SKM-1 (cell line): ENCODE measurements around the gene RPL13.
"Not testable (repeated sequence)": the region's sequence is repeated elsewhere in the genome, so short reads cannot be mapped to it uniquely, and the experiment has no call there.

Experiments
- DNase-seq: peaks from one replicate; lab custom pipeline; 2025; ENCODE audit not compliant: unreplicated experiment; lab: John Stamatoyannopoulos, UW

The RPL13 gene

DNA sequence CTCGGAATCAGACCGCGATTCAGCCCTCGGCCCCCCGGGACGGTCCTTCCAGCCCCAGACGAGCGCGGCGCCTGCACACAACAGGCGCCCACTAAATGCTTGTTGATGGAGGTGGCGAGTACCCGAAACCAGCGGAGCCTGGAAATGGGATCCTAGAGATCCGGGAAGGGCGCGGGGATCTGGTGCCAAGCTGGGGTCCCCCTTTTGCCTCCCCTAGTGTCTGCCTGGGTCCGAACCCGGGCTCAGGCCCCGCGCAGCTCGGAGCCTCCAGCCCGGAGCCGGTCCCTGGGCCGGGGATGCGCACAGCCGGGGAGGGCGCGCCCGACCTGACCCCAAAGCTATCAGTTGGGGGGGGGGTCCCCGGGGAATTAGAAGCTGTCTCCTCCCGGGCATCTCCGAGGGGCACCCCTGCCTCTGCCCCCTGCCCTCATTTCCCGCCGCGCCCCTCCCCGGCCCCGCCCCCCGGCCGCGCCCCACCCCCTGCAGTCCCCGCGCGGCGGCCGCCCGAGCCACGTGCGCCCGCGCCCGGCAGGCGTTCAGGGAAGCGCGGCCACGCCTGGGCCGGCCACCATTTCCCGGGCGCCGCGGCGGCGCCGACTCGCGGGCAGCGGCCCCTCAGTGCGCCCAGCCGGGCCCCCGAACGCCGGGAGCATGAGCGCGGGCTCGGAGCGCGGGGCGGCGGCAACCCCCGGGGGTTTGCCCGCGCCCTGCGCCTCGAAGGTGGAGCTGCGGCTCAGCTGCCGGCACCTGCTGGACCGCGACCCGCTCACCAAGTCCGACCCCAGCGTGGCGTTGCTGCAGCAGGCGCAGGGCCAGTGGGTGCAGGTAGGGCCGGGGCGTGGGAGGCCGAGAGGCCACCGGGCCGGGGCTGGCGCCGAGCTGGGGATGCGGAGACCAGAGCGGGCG, 15.0 kb downstream of the RPL13 start, which contains the start of gene CPNE7:
TSS of gene CPNE7 (plus strand) at position 512 of the 906 bp plus-strand sequence. CDS start at position 652, 140 bp downstream.
- DNase-seq, result no peak

DNA sequence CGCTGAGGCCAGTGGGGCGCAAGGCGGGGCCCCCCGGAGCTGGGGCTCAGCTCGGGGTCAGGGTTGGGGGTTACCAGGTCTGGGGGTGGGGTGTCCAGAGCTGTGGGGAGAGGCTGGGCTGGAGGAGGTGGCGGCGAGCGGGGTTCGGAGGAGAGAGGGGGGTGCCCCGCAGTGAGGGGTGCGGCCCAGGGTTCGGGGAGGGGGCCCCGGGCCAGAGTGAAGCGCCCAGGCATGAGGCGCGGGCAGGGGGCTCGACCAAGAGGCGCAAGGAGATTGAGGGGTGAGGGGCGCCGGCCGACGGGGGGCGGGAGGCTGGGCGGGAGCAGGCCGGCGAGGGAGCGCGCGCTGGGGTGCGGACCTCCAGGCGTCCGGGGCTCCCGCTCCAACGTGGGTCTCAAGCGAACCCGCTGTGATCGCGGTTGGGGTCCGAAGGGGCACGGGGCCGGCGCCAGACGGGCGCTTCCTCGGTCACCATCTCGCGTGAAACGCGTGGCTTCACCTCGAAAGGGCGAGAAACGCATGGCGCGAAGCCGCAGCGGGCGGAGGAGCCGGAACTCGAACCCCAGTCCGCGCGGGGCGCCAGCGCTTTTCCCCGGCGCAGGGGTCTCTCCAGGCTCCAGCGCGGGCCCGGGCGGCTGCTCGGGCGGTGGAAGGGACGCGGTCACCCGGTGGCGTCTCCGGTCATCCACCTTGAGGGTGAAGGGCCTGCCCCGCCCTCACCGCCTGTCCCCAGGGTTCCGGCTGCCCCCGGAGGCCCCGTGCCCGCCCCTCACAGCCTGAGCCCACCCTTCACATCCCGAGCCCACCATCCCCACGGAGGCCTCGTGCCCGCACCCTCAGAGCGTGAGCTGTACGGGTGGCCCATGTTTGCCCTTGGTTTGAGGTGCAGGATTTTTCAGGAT, 15.9 kb downstream of the RPL13 start:
- DNase-seq, result no peak

DNA sequence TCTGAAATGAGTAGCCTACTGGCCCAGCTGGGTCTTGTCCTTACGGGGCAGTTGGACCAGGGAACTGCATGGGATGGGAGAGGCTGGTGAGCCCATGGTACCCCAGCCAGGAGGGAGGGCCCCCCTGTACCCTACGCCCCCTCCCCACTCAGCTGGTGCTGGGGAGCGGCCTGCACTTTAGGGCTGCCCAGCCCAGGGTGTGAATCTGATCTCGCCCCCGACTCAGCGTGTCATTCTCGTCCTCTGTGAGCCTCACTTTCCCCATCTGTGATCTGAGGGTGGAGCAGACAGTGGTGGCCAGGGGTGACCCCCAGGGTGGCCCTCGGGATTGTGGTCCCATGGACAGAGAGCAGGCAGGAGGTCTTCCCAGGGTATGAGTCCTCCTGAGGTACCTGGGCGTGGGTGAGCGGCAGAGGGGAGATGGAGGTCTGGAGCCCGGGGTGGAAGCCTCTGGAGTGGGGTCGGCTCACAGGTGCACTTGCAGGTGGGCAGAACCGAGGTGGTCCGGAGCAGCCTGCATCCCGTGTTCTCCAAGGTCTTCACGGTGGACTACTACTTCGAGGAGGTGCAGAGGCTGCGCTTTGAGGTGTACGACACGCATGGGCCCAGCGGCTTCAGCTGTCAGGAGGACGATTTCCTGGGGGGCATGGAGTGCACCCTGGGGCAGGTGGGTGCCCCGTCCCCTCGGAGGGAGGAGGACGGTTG, 16.7 kb downstream of the RPL13 start:
- DNase-seq, result no peak

DNA sequence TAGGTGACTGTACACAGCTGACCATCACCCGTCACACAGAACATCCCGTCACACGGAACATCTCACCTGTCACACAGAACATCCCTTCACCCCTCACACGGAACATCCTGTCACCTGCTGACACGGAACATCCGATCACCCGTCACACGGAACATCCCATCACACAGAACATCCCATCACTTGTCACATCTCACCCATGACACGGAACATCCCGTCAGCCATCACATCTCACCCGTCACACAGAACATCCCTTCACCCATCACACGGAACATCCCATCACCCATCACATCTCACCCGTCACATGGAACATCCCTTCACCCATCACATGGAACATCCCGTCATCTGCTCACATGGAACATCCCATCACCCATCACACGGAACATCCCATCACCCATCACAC, 18.9 kb downstream of the RPL13 start:
- no peak for DNase-seq

DNA sequence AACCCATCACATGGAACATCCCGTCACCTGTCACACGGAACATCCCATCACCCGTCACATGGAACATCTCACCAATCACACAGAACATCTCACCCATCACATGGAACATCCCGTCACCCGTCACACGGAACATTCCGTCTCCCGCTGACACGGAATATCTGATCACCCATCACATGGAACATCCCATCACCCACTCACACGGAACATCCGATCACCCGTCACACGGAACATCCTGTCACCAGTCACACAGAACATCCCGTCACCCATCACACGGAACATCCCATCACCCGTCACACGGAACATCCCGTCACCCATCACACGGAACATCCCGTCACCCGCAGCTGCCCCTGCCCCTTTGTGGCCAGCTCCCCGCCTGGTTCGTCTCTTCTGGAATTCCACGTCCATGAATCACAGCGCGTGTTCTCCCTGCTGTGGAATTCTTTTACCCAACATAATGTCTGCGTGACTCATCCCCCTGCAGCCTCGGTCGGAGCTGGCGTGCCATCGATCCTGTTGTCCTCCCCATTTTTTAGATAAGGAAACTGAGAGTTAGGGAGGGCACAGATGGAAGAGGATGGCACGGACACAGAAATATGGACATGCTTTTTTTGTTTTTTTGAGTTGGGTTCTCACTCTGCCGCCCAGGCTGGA, 20.7 kb downstream of the RPL13 start:
- DNase-seq, result no peak

DNA sequence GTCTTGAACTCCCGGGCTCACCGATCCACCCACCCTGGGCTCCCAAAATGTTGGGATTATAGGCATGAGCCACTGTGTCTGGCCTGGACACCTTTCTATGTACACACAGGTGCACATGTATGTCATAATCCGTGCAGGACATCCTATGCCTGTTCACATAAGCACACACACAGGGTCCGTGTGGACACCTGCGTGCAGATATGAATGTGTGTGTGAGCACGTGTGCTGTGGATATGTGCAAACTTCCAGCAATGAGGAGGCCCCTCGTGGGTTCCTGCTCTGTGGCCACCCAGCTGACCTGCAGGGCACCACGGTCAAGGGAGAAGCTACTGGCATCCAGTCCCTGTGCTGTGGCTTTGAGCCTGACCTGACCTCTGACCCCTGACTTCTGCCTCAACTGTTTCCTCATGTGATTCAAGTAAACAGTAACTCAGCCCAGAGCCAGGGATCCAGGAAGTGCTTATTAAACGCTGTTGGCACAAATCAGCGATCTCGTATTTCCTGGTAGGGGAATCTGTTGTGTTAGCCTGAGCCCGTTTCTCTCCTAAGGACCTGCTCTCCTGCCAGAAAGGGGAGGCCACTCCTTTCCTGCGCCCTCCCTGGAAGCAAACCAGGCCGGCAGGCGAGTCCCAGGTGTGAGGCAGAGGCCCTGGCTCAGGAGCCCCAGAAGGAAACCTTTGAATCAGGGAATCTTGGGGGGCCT, 21.5 kb downstream of the RPL13 start:
- no peak for DNase-seq

DNA sequence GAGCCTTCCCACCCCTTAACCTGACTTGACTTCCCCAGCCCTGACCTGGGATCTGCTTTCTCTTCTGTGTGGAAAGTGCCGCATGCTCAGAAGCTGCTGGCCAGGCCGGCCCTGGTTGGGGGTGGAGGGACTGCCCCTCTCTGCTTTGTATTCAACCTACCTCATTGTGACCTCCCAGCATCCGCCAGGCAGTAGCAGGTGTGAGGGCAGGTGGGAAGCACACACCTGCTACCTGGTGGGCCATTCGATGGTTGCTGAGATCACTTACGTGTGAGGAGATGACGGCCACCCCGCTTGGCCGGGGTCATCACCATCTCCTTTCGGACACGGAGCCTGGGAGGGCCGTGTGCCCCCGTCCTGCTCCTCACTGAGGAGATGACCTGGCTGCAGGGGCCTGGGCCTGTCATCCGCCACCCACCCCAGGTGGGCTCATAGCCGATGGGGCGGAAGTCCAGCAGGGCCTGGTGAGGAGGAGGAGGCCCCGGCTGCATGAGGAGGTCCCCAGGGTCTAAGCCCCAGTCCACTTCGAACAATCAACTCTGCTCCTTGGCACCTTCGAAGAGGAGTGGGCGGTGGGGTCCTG, 22.2 kb downstream of the RPL13 start:
- DNase-seq, result no peak

DNA sequence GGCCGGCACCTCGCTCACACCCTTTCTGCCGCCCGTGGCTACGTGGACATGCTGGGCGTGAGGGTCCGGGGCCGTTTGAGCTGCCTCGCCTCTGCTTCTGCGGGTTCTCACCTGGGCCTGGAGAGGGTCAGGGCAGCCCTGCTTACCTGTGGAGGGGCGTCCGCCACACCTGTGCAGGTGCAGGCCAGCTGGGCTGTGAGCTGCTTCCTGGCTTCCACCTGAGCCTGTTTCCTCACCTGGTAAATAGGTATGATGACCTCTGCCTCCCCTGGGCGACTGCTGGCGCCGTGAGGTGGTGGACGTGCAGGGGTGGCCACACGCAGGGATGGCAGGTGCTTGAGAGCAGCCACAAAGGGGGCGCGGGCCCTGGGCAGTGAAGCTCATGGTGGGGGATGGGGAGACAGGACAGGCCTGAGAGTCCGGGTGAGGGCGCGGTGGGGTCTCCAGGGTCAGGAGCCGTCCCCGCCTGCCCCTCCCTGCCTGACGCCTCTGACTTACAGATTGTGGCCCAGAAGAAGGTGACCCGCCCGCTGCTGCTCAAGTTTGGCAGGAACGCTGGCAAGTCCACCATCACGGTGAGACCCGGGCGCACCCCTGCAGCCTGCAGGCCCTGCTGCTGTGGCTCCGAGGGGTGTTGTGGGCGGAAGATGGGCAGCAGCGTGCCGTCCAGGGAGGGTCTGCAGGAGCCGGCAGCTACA, 22.9 kb downstream of the RPL13 start:
- no peak for DNase-seq

DNA sequence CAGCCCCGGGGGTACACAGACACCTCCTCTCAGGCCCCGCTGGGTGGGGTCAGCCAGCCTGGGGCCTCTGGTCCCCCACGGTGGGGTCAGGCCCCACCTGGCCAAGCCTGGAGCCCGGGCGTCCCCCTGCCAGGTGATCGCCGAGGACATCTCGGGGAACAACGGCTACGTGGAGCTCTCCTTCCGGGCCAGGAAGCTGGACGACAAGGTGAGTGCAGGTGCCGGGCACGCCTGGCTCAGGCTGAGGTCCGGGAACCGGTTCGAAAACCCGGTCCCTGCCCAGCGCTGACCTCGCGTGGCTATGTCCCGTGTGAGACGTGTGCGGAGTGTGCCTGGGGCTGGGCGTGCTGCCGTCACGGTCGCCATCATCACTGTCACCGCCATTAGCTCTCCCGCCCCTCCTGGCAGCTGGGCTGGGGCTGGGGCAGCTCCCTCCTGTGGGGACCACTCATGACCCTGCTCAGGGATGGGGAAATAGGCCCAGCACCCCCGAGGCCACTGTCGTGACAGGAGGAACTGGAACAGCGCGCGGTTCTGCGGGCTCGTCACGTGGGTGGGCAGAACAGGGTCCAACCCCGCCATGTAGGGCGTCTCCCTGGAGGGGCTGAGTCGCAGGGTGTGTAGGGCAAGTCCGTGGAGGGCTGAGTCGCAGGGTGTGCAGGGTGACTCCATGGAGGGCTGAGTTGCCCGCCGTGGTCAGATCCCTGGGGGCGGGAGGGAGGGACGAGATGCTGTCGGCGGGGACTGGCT, 23.6 kb downstream of the RPL13 start:
- no peak for DNase-seq

DNA sequence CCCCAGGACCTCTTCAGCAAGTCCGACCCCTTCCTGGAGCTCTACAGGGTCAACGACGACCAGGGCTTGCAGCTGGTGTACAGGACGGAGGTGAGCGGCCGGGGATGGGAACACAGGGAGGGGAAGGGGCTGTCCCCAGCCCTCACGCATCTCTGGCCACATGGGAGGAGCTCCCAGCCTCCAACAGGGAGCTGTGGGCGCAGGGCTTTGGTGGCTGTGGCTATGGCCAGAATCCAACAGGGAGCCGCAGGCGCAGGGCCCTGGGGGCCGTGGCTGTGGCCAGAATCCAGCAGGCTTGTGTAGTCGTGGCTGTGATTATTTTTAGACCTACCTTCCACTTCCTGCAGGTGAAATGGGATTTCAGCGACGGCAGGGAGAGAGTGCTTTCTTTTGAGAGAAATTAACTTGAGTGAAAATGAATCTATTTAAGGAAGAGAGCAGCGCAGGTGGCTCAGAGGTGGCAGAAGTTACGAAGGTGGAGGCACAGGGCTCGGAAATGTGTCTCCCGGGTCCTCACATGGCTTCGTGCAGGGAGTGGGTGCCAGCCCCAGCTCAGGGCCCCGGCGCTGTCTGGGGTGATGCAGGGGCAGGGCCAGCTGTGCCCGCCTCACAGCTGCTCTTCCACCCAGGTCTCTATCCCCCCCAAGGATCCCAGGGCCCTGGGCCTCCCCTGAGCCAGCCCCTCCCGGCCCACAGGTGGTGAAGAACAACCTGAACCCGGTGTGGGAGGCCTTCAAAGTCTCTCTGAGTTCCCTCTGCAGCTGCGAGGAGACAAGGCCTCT, 24.5 kb downstream of the RPL13 start:
- DNase-seq, result no peak

DNA sequence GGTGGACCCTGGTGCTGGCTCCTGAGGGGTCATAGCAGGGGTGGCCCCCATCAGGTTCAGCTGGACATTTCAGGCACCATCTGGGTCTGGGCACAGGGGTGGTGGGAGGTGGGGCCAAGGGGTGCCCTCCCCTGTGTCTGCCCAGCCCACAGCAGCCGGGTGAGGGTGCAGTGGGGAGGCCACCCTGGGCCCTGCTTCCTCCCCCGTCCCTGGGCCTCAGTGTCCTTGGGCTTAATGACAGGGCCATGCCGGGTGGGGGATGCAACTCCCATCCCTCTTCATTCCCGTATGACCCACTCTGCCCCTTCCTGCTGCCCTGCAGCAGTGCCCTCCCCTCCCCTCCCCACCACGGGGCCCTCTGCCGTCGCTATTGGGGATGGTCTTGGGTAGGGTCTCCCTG, 25.7 kb downstream of the RPL13 start:
- no peak for DNase-seq

DNA sequence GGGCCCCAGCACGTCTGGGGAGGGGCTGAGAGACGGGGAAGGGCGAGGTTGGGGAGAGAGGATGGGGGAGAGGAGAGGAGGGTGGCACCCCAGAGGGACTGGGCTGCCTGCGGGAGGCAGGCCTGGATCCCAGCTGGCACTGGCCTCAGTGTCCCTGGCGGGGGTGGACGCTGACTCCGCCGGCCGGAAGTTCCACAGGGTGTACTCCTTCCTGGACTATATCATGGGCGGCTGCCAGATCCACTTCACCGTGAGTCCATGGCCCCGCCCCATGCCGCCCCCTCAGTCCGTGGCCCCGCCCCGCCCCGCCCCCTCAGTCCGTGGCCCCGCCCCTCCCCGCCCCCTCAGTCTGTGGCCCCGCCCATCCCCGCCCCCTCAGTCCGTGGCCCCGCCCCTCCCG, 26.4 kb downstream of the RPL13 start:
- DNase-seq, result no peak

DNA sequence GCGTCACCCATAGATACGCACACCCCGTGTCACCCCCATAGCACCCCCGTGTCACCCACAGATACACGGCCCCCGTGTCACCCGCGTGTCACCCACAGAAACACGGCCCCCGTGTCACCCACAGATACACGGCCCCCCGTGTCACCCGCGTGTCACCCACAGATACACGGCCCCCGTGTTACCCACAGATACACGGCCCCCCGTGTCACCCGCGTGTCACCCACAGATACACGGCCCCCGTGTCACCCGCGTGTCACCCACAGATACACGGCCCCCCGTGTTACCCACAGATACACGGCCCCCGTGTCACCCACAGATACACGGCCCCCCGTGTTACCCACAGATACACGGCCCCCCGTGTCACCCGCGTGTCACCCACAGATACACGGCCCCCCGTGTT, 27.2 kb downstream of the RPL13 start:
- not testable (repeated sequence) for DNase-seq

DNA sequence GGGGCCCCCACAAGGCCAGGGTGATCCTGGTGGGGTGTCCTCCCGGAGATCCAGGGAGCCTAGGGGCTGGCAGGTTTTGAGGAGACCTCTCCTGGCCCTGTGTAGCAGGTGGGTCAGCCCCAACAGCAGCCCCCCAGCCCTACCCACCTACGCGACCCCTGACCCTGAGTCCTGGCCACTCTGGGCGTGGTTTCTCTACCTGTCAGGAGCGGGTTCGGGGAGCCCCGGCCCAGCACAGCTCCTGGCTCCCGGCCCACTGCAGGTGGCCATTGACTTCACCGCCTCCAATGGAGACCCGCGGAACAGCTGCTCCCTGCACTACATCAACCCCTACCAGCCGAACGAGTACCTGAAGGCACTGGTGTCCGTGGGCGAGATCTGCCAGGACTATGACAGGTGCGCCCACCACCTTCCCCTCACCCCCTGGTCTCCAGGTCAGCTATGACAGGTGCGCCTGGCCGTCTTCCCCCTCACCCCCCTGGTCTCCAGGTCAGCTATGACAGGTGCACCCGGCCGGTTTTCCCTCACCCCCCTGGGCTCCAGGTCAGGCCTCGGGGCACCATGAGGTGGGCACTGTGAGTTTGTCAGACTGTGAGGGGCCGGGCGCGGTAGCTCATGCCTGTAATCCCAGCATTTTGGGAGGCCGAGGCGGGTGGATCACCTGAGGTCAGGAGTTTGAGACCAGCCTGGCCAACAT, 28.1 kb downstream of the RPL13 start:
- DNase-seq, result no peak

DNA sequence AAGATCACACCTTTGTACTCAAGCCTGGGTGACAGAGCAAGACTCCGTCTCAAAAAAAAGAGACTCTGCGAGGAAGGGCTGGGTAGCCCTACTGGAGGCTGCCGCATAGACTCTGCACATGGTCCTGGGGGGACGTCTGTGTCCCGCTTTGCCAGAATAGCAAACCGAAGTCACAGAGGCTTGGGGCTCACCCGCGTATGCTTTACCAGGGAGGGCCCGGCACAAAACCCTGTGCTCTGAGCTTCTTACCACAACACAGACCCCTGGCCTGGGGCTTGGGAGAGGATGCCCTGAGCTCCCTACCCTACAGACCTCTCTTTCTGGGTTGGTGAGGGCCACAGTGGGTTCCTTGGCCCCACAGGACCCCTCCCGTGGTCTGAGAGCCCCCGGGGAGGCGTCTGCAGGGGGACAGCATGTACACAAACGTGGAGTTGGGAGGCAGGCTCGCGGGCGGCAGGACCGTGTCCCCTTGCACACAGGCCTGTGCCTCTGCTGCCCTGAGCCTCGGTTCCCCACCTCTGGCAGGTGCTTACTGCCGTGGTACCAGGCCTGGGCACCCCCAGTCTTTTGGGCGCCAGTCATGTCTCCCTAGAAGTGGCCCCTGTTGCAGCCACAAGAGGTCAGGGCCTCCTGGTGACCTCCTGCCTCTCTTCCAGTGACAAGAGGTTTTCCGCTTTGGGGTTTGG, 28.9 kb downstream of the RPL13 start:
- DNase-seq, result no peak

DNA sequence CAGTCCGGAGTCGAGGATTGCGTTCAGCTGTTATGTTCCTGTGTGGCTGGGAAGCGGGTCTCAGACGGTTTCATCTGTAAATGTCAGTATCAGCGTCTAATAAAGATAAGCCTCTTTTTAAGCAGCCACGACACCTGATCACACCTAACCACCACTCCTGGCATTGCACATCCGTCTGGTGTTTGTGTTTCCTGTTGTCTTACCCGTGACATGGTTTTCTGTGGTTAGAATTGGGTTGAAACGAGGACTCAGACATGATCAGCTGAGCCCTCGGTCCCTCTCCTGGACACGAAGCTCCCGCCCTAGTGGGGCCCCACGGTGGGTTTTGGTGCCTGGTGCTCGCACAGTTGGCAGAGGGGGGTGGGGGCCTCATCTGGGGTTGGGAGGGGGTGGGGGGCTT, 33.4 kb downstream of the RPL13 start:
- DNase-seq, result no peak
